Spleen (tissue), 7 donors: ENCODE measurements around the gene C2orf80.

ENCODE experiments used
- POLR2A ChIP-seq, 3 donors: fragments of 450-650 bp; IDR thresholded peaks; one replicate each; pipeline ENCODE4 v1.5.1; 2017; ENCODE audit warnings: antibody characterized with exemption in 3 of 3, mild to moderate bottlenecking in 1 of 3
- POLR2AphosphoS5 ChIP-seq, 3 donors: sonication (generic); formaldehyde crosslinking; IDR thresholded peaks; one replicate each; pipeline ENCODE4 v1.5.1; 2017; ENCODE audit warnings: antibody characterized with exemption in 3 of 3
- TF ChIP-seq, protein P1 (sequence below), 11 experiments: fragments of 200-600 bp in 7 of 11; fragments of 450-650 bp in 4 of 11; sonication (generic) in 4 of 11; IDR thresholded peaks in 8 of 11; conservative IDR thresholded peaks in 3 of 11; 1 replicate in 7 of 11; 2 replicates in 4 of 11; pipeline versions ENCODE4 v1.4.0 to v1.8.0; 2016 to 2021; ENCODE audit warnings: antibody characterized with exemption in 11 of 11, inconsistent platforms in 4 of 11, mild to moderate bottlenecking in 1 of 11
- donor health status: DM: no; HTN: no; CAD: no; lungs with moderate emphysema.
- donor health status: DM: no; HTN: no; CAD: no.
- donor health status: DM: no; HTN: no; CAD: no.

DNA sequence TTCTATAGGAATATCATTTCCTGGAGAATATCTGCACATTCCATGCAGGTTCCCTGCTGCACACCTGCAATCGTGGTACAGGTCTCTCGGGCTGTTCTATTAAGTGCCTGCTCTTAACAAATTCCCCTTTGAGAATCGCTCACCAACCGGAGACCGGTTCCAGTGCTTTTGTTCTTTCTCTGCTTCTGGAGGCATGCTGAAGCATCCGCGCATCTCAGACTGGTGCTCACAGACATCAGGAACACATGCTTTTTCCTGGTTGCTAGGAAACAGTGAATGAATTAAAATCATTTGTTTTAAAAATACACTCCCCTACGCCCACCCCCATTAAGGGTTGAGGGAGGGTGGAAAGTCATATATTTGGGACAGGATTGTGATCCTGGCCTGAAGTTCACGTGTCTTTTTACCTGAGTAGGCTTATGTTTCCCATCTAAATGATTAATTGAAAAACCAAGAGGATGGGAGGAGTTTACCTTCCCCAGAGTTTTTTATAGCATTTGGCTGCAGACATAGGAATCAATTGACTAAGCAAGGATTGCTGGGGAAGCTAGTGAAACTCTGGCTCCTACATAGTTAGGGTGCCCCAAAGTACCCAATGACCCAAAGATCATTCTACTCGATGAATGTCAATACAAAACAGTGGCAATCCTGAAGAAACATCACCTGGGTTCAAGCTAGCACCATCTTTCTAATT lies at the start of gene C2orf80:
- TF ChIP-seq, protein P1, sequence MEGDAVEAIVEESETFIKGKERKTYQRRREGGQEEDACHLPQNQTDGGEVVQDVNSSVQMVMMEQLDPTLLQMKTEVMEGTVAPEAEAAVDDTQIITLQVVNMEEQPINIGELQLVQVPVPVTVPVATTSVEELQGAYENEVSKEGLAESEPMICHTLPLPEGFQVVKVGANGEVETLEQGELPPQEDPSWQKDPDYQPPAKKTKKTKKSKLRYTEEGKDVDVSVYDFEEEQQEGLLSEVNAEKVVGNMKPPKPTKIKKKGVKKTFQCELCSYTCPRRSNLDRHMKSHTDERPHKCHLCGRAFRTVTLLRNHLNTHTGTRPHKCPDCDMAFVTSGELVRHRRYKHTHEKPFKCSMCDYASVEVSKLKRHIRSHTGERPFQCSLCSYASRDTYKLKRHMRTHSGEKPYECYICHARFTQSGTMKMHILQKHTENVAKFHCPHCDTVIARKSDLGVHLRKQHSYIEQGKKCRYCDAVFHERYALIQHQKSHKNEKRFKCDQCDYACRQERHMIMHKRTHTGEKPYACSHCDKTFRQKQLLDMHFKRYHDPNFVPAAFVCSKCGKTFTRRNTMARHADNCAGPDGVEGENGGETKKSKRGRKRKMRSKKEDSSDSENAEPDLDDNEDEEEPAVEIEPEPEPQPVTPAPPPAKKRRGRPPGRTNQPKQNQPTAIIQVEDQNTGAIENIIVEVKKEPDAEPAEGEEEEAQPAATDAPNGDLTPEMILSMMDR (IDR thresholded peaks at IDR 0.05 in 8 of 11, conservative IDR thresholded peaks at IDR 0.05 in 3 of 11), result no peak
- no peak for TF ChIP-seq POLR2A (IDR thresholded peaks at IDR 0.05)
- no peak for TF ChIP-seq POLR2AphosphoS5 (IDR thresholded peaks at IDR 0.05)
